ENCODE measurements around the gene GABPB1.

Gene GABPB1

GRCh38 chr15:50236433-50236832 lies 118.6 kb downstream of the GABPB1 start:
- H3K36me3 ChIP-seq (replicated peaks), result no peaks in the 10 kb centered on the region
- no peak overlapping the region for H3K4me3 ChIP-seq (ENCODE audit: low read depth, low read length)
- H3K27ac ChIP-seq, result no peak overlapping the region
- no peak for DNase-seq
- in situ Hi-C loops (cut with HindIII; ENCODE audit: low pct_ligation_motif_present, low sequenced_read_pairs), result no loop called here
- TF ChIP-seq, protein P1, sequence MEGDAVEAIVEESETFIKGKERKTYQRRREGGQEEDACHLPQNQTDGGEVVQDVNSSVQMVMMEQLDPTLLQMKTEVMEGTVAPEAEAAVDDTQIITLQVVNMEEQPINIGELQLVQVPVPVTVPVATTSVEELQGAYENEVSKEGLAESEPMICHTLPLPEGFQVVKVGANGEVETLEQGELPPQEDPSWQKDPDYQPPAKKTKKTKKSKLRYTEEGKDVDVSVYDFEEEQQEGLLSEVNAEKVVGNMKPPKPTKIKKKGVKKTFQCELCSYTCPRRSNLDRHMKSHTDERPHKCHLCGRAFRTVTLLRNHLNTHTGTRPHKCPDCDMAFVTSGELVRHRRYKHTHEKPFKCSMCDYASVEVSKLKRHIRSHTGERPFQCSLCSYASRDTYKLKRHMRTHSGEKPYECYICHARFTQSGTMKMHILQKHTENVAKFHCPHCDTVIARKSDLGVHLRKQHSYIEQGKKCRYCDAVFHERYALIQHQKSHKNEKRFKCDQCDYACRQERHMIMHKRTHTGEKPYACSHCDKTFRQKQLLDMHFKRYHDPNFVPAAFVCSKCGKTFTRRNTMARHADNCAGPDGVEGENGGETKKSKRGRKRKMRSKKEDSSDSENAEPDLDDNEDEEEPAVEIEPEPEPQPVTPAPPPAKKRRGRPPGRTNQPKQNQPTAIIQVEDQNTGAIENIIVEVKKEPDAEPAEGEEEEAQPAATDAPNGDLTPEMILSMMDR (IDR thresholded peaks at IDR 0.05; ENCODE audit: low read depth, low read length, missing control alignments), result no peak
- H3K27me3 ChIP-seq (replicated peaks), result no peaks in the 10 kb centered on the region

DNA sequence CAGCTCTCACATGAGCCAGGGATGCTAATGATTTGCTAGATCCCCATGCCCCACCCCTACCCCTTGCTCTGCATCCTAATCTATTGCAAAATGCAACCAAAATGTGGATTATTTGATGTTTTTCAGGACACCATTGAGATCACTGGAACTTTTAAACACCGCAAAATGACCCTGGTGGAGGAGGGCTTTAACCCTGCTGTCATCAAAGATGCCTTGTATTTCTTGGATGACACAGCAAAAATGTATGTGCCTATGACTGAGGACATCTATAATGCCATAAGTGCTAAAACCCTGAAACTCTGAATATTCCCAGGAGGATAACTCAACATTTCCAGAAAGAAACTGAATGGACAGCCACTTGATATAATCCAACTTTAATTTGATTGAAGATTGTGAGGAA lies 119.2 kb downstream of the GABPB1 start:
- peak; percentile 38 for DNase-seq
- Histone ChIP-seq H3K4me3 (ENCODE audit: low read depth, low read length) (no peak overlapping the region), H3K27me3 (replicated peaks) (no peaks in the 10 kb centered on the region), H3K27ac (no peak overlapping the region), H3K36me3 (replicated peaks) (no peaks in the 10 kb centered on the region)
- TF ChIP-seq, protein P1 (IDR thresholded peaks at IDR 0.05; ENCODE audit: low read depth, low read length, missing control alignments), result no peak
- in situ Hi-C loops (cut with HindIII; ENCODE audit: low pct_ligation_motif_present, low sequenced_read_pairs), result no loop called here

GRCh38 chr15:50234764-50235163 lies 120.2 kb downstream of the GABPB1 start:
- in situ Hi-C loops (cut with HindIII; ENCODE audit: low pct_ligation_motif_present, low sequenced_read_pairs), result no loop called here
- H3K36me3 ChIP-seq (replicated peaks), result no peaks in the 10 kb centered on the region
- TF ChIP-seq, protein P1 (IDR thresholded peaks at IDR 0.05; ENCODE audit: low read depth, low read length, missing control alignments), result no peak
- no peaks in the 10 kb centered on the region for H3K27me3 ChIP-seq (replicated peaks)
- H3K4me3 ChIP-seq (ENCODE audit: low read depth, low read length), result no peak overlapping the region
- H3K27ac ChIP-seq, result no peak overlapping the region
- DNase-seq, result no peak

- TF ChIP-seq, protein P1 (IDR thresholded peaks at IDR 0.05; ENCODE audit: low read depth, low read length, missing control alignments), result no peak
- Histone ChIP-seq H3K27me3 (replicated peaks) (no peaks in the 10 kb centered on the region), H3K36me3 (replicated peaks) (no peaks in the 10 kb centered on the region), H3K4me3 (ENCODE audit: low read depth, low read length) (no peak overlapping the region), H3K27ac (no peak overlapping the region)
- in situ Hi-C loops (cut with HindIII; ENCODE audit: low pct_ligation_motif_present, low sequenced_read_pairs), result no loop called here
- no peak for DNase-seq
Measured at GRCh38 chr15:50233192-50233736, 121.7 kb downstream of the GABPB1 start.

GRCh38 chr15:50232791-50233190 lies 122.2 kb downstream of the GABPB1 start:
- TF ChIP-seq, protein P1 (IDR thresholded peaks at IDR 0.05; ENCODE audit: low read depth, low read length, missing control alignments), result no peak
- DNase-seq, result no peak
- Histone ChIP-seq H3K4me3 (ENCODE audit: low read depth, low read length) (no peak overlapping the region), H3K27me3 (replicated peaks) (no peaks in the 10 kb centered on the region), H3K36me3 (replicated peaks) (no peaks in the 10 kb centered on the region), H3K27ac (no peak overlapping the region)
- in situ Hi-C loops (cut with HindIII; ENCODE audit: low pct_ligation_motif_present, low sequenced_read_pairs), result no loop called here

- TF ChIP-seq, protein P1 (IDR thresholded peaks at IDR 0.05; ENCODE audit: low read depth, low read length, missing control alignments), result no peak
- in situ Hi-C loops (cut with HindIII; ENCODE audit: low pct_ligation_motif_present, low sequenced_read_pairs), result no loop called here
- DNase-seq, result no peak
- H3K36me3 ChIP-seq (replicated peaks), result no peaks in the 10 kb centered on the region
- H3K27me3 ChIP-seq (replicated peaks), result no peaks in the 10 kb centered on the region
- no peak overlapping the region for H3K27ac ChIP-seq
- H3K4me3 ChIP-seq (ENCODE audit: low read depth, low read length), result no peak overlapping the region
Measured at GRCh38 chr15:50231761-50232160, 123.2 kb downstream of the GABPB1 start.

Data from brain microvascular endothelial cell (primary cell).